WERI-Rb-1 (cell line): ENCODE results near the gene CACNA1H.

Source experiments
- DNase-seq: peaks from one replicate; pipeline ENCODE4 v3.0.0-alpha.2; 2020
- H3K27ac ChIP-seq: fragments of 250-450 bp; sonication (Bioruptor Pico); 2 replicates; pipeline ENCODE4 v1.5.1; 2020; ENCODE audit warnings: mild to moderate bottlenecking, moderate library complexity
- H3K27me3 ChIP-seq: fragments of 250-450 bp; sonication (Bioruptor Pico); 2 replicates; pipeline ENCODE4 v1.5.1; 2021; ENCODE audit warnings: mild to moderate bottlenecking, low read depth, moderate library complexity; ENCODE audit not compliant: insufficient read depth, severe bottlenecking
- H3K36me3 ChIP-seq: fragments of 250-450 bp; sonication (Bioruptor Pico); 2 replicates; pipeline ENCODE4 v1.5.1; 2020; ENCODE audit warnings: mild to moderate bottlenecking, moderate library complexity
- H3K4me3 ChIP-seq: 2 replicates; pipeline ENCODE4 v1.5.1; 2011; ENCODE audit warnings: low read depth, mild to moderate bottlenecking, control low read depth, low read length
- H3K9me3 ChIP-seq: fragments of 250-450 bp; sonication (Bioruptor Pico); 2 replicates; pipeline ENCODE4 v1.5.1; 2021; ENCODE audit warnings: mild to moderate bottlenecking, moderate library complexity; ENCODE audit not compliant: severe bottlenecking
- TF ChIP-seq, protein P1 (sequence below): IDR thresholded peaks from 2 replicates; pipeline ENCODE4 v1.5.1; 2011; ENCODE audit warnings: low read depth, mild to moderate bottlenecking, control low read depth, inconsistent platforms, low read length

The CACNA1H gene

DNA sequence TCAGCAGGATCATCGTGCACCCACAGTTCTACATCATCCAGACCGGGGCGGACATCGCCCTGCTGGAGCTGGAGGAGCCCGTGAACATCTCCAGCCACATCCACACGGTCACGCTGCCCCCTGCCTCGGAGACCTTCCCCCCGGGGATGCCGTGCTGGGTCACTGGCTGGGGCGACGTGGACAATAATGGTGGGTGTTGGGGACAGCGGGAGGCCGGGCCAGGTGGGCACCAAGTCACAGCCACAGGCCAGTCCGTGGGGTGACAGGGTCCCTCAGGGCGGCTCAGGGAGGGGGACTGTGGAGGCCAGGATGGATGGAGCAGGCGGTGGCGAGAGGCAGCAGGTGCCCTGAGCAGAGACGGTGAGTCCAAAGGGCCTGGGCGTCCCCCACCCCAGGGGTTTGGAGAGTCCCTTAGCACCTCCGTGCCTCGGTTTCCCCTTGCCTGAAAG lies 104.0 kb downstream of the CACNA1H start:
- TF ChIP-seq, protein P1, sequence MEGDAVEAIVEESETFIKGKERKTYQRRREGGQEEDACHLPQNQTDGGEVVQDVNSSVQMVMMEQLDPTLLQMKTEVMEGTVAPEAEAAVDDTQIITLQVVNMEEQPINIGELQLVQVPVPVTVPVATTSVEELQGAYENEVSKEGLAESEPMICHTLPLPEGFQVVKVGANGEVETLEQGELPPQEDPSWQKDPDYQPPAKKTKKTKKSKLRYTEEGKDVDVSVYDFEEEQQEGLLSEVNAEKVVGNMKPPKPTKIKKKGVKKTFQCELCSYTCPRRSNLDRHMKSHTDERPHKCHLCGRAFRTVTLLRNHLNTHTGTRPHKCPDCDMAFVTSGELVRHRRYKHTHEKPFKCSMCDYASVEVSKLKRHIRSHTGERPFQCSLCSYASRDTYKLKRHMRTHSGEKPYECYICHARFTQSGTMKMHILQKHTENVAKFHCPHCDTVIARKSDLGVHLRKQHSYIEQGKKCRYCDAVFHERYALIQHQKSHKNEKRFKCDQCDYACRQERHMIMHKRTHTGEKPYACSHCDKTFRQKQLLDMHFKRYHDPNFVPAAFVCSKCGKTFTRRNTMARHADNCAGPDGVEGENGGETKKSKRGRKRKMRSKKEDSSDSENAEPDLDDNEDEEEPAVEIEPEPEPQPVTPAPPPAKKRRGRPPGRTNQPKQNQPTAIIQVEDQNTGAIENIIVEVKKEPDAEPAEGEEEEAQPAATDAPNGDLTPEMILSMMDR = no peak
- Histone ChIP-seq H3K36me3 (no peaks in the 10 kb centered on the region), H3K9me3 (no peaks in the 10 kb centered on the region), H3K27ac (no peak overlapping the region), H3K27me3 (no peaks in the 10 kb centered on the region), H3K4me3 (no peak overlapping the region)
- DNase-seq = no peak

DNA sequence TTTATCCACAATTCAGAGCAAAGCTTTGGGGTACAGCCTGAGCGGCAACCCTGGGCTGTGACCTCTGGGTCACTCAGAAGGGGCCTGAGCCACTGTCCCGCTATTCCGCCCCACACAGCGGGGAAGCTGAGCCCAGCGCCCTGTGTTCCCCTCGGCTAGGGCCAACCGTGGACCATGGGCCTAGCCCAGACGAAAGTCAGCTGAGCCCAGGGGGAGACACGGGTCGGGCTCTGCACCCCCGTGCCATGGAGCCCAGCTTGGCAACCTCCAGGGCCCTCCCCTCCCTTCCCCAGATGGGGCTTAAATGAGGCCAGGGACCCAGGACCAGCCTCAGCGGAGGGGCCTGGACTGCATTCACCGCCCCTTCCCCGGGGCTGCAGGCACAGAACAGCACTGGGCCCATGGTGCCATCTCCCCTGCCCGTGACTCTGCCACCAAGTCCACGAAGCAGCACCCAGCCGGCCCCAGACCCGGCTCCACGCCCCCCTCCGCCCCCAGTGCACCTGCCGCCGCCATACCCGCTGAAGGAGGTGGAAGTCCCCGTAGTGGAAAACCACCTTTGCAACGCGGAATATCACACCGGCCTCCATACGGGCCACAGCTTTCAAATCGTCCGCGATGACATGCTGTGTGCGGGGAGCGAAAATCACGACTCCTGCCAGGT lies 104.8 kb downstream of the CACNA1H start:
- H3K27ac ChIP-seq = no peak overlapping the region
- H3K4me3 ChIP-seq = no peak overlapping the region
- TF ChIP-seq, protein P1 = no peak
- H3K9me3 ChIP-seq = no peaks in the 10 kb centered on the region
- DNase-seq = no peak
- no peaks in the 10 kb centered on the region for H3K36me3 ChIP-seq
- H3K27me3 ChIP-seq = no peaks in the 10 kb centered on the region

DNA sequence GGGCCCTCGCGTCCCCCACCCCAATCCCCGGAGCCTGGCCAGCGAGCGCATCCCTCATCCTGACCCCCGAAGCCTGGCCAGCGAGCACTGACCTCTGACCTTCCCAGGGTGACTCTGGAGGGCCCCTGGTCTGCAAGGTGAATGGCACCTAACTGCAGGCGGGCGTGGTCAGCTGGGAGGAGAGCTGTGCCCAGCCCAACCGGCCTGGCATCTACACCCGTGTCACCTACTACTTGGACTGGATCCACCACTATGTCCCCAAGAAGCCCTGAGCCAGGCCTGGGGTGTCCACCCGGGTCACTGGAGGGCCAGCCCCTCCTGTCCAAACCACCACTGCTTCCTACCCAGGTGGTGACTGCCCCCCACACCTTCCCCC lies 105.3 kb downstream of the CACNA1H start:
- no peak overlapping the region for H3K27ac ChIP-seq
- no peaks in the 10 kb centered on the region for H3K36me3 ChIP-seq
- no peak for DNase-seq
- TF ChIP-seq, protein P1 = no peak
- H3K27me3 ChIP-seq = no peaks in the 10 kb centered on the region
- no peak overlapping the region for H3K4me3 ChIP-seq
- H3K9me3 ChIP-seq = no peaks in the 10 kb centered on the region

DNA sequence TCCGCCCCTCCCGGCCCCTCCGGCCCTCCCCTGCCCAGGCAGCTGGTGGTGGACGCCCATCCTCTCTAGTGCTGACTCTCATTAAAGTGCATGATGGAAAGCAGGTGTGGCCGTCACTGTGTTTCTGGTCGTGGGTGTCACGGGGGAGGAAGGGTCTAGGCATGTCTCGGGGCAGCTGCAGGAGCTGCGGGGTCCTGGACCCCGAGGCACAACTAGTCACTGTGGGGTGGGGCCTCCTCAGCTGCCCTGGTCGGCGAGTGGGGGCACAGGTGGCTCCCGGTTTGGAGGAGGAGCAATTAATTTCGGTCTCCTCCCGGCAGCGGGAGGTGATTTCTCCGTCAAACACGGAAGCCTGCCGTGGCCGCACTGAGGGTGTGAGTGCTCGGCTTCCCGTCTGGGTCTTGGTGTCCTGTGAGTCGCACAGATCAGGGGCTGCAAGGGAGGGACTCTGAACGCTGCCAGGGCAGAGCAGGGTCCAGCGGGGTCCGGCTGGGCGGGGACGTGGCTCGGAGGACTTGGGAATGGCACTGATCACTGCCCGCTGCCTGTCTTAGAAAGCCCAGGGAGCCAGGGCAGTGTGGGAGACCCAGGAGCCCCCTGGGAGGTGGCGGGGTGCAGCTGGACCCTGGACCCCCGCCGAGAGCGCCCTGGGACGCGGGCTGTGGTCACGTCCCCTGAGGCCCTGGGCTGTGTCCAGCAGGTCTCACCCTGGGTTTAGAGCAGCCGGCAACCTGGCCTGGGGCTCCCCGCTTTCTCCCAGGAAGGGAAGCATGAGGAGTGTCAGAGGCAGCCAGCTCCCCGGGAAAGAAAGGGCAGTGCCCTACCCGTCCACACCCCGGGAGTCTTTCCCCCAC lies 106.2 kb downstream of the CACNA1H start:
- Histone ChIP-seq H3K27me3 (no peaks in the 10 kb centered on the region), H3K4me3 (no peak overlapping the region), H3K9me3 (no peaks in the 10 kb centered on the region), H3K36me3 (no peaks in the 10 kb centered on the region), H3K27ac (no peak overlapping the region)
- DNase-seq = no peak
- TF ChIP-seq, protein P1 = no peak

DNA sequence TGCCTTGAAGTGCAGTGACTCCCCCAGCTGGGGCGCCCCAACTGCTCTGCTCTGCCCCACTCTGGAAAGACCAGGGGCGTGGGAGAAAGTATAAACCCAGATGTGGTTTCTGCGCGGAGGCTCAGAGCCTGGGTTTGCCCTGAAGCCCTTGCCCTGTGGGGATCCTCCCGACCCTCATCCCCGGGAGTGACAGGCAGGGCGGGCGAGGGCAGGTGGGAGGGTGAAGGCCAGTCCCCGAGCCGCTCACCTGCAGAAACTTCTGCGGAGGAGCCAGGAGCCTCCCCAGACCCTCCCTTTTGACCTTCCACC lies 106.8 kb downstream of the CACNA1H start:
- no peaks in the 10 kb centered on the region for H3K9me3 ChIP-seq
- TF ChIP-seq, protein P1 = no peak
- no peaks in the 10 kb centered on the region for H3K36me3 ChIP-seq
- H3K4me3 ChIP-seq = no peak overlapping the region
- DNase-seq = no peak
- no peaks in the 10 kb centered on the region for H3K27me3 ChIP-seq
- H3K27ac ChIP-seq = no peak overlapping the region
